K562 (cell line): ENCODE results near the gene USP2. TPM values are rescaled to one million over a fixed set of nuclear protein-coding genes. Genes with fewer than 3 reads are reported as not detected.

Experiments
- ATAC-seq: fragments of 200-7000 bp; cut with Tn5 transposase; 3 replicates; pipeline ENCODE4 v1.9.1; 2020; ENCODE audit warnings: moderate library complexity
- BruUV-seq: library from RNA; stranded (reverse); fragments of 400-500 nt; replicated peaks from 2 replicates; lab custom pipeline; 2021; lab: Mats Ljungman, UMichigan
- CTCF ChIA-PET: fragments of 300-600 bp; formaldehyde crosslinking; extraction: SDS; loops from one replicate; lab custom pipeline; 2021; ENCODE audit warnings: low intra/inter-chr PET ratio; lab: Yijun Ruan, JAX
- POLR2A ChIA-PET: fragments of 300-600, 350-650 bp; sonication (Branson Sonifier 250); formaldehyde crosslinking; extraction: SDS; loops from one replicate; lab custom pipeline; 2021; ENCODE audit warnings: antibody characterized with exemption, inconsistent platforms; lab: Yijun Ruan, JAX
- DNase-seq, 4 experiments: peaks; one replicate each; pipeline versions ENCODE4 v3.0.0 to v3.0.0-alpha.2; 2011 to 2018; ENCODE audit warnings: low spot score in 3 of 4, mixed read lengths in 3 of 4; ENCODE audit errors: extremely low read depth in 1 of 4
- FAIRE-seq: peaks from 2 replicates; lab custom pipeline; 2011; peaks lifted over from hg19 to GRCh38; lab: Jason Lieb, UNC
- H2AFZ ChIP-seq: 2 replicates; pipeline ENCODE4 v1.6.0; 2011; ENCODE audit warnings: low read depth, low read length, control low read depth, inconsistent platforms
- H3K27ac ChIP-seq: fragments of 200-600 bp; 3 replicates; pipeline ENCODE4 v1.8.0; 2011; ENCODE audit warnings: low read depth, mild to moderate bottlenecking, control low read depth, inconsistent platforms, low read length, moderate library complexity, mixed read lengths; ENCODE audit errors: extremely low read depth
- H3K27me3 ChIP-seq, 2 experiments: fragments of 300-600 bp in 1 of 2; 2 replicates in 1 of 2; 3 replicates in 1 of 2; pipeline versions ENCODE4 v1.6.0 to v1.8.0; 2011; ENCODE audit warnings: inconsistent platforms in 2 of 2, low read length in 2 of 2, mild to moderate bottlenecking in 1 of 2, mixed read lengths in 1 of 2, moderate library complexity in 1 of 2; ENCODE audit not compliant: control insufficient read depth in 2 of 2, insufficient read depth in 2 of 2
- H3K36me3 ChIP-seq: fragments of 300-600 bp; 3 replicates; pipeline ENCODE4 v1.8.0; 2011; ENCODE audit warnings: mild to moderate bottlenecking, low read length, inconsistent platforms; ENCODE audit not compliant: control insufficient read depth, insufficient read depth
- H3K4me1 ChIP-seq, 2 experiments: fragments of 200-600 bp in 1 of 2; replicated peaks in 1 of 2; 2 replicates in 1 of 2; 3 replicates in 1 of 2; pipeline versions ENCODE4 v1.5.1 to v1.8.0; 2011; ENCODE audit warnings: inconsistent platforms in 2 of 2, low read length in 2 of 2, mild to moderate bottlenecking in 1 of 2, mixed read lengths in 1 of 2, moderate library complexity in 1 of 2; ENCODE audit not compliant: control insufficient read depth in 2 of 2, insufficient read depth in 2 of 2
- H3K4me2 ChIP-seq: 2 replicates; pipeline ENCODE4 v1.6.1; 2011; ENCODE audit warnings: low read length, control low read depth, inconsistent platforms, mixed read lengths; ENCODE audit not compliant: insufficient read depth
- H3K4me3 ChIP-seq: fragments of 200-600 bp; sonication (generic), shearing (Covaris generic); 2 replicates; pipeline ENCODE4 v1.5.1; 2016; ENCODE audit warnings: control low read depth, inconsistent platforms
- H3K79me2 ChIP-seq: fragments of 200-600 bp; 3 replicates; pipeline ENCODE4 v1.8.0; 2011; ENCODE audit warnings: low read length, inconsistent platforms; ENCODE audit not compliant: control insufficient read depth, insufficient read depth
- H3K9ac ChIP-seq, 2 experiments: 2 replicates each; pipeline versions ENCODE4 v1.6.0 to v1.6.1; 2011; ENCODE audit warnings: low read depth in 2 of 2, low read length in 2 of 2, control low read depth in 1 of 2, inconsistent platforms in 1 of 2, mild to moderate bottlenecking in 1 of 2, mixed read lengths in 1 of 2; ENCODE audit not compliant: insufficient read depth in 1 of 2
- H3K9me1 ChIP-seq: one replicate; pipeline ENCODE4 v1.6.0; 2011; ENCODE audit warnings: inconsistent platforms, mild to moderate bottlenecking, low read length, moderate library complexity; ENCODE audit not compliant: control insufficient read depth, insufficient read depth
- H3K9me3 ChIP-seq: replicated peaks from 2 replicates; pipeline ENCODE4 v1.5.1; 2011; ENCODE audit warnings: low read depth, low read length, inconsistent platforms; ENCODE audit not compliant: control insufficient read depth, insufficient read depth
- H4K20me1 ChIP-seq: replicated peaks from 2 replicates; pipeline ENCODE4 v1.6.1; 2011; ENCODE audit warnings: low read length, inconsistent platforms, mixed read lengths; ENCODE audit not compliant: control insufficient read depth, insufficient read depth
- BHLHE40 ChIP-seq: IDR thresholded peaks from 2 replicates; pipeline ENCODE4 v1.6.1; 2011; ENCODE audit warnings: low read length, improper control_type of control experiment
- RAD21 ChIP-seq, 2 experiments: fragments of 250-450 bp in 1 of 2; fragments of 450-650 bp in 1 of 2; sonication (Bioruptor Pico) in 1 of 2; formaldehyde crosslinking in 1 of 2; IDR thresholded peaks in 1 of 2; conservative IDR thresholded peaks in 1 of 2; 2 replicates each; pipeline versions ENCODE4 v1.4.0 to v1.8.0; 2020 to 2022; ENCODE audit warnings: mild to moderate bottlenecking in 2 of 2, moderate library complexity in 1 of 2
- SMARCE1 ChIP-seq: fragments of 450-650 bp; IDR thresholded peaks from 2 replicates; pipeline ENCODE4 v1.7.1; 2016; ENCODE audit warnings: mild to moderate bottlenecking
- WGBS: fragments of 100-300 bp; shearing (Covaris generic); methylation state at CpG from one replicate; pipeline ENCODE4 v1.1.6; 2016; ENCODE audit warnings: low coverage, mixed read lengths; ENCODE audit not compliant: insufficient coverage; ENCODE audit errors: missing lambda C conversion rate; 5-methylcytosine and 5-hydroxymethylcytosine counted together
- in situ Hi-C: fragments of 300-500 bp; cut with MboI; formaldehyde crosslinking; loops from 4 replicates; pipeline ENCODE4 v1.15.0; 2018; ENCODE audit warnings: inconsistent platforms, mixed read lengths
- intact Hi-C: fragments of 100-400 bp; cut with micrococcal nuclease; formaldehyde crosslinking; loops from 2 replicates; pipeline ENCODE4 v1.14.2; 2022
- polyA plus RNA-seq, 8 experiments: library from polyadenylated mRNA; depleted of rRNA in 4 of 8; stranded (reverse) in 5 of 8; unstranded in 3 of 8; fragments of >200 nt; fragmentation: Nextera tagmentation in 2 of 8; fragmentation: Illumina TruSeq in 1 of 8; extraction: Ambion mirVana in 2 of 8; extraction: Trizol in 1 of 8; gene quantifications; 2 replicates each; pipeline versions ENCODE4 v1.2.1 to v1.2.3, GENCODE V29; 2011 to 2014; ENCODE audit warnings: inconsistent platforms in 1 of 8, missing spikeins in 1 of 8
- total RNA-seq, 7 experiments: library from RNA; depleted of rRNA in 6 of 7; stranded (reverse); fragments of >200 nt in 6 of 7; fragmentation: Illumina TruSeq in 2 of 7; extraction: Trizol in 2 of 7; gene quantifications; 2 replicates each; pipeline versions ENCODE4 v1.2.1 to v1.2.3, GENCODE V29; 2011 to 2021; ENCODE audit warnings: low replicate concordance in 1 of 7
- TF ChIP-seq, protein P1 (sequence below): fragments of 250-450 bp; sonication (Bioruptor Pico); IDR thresholded peaks from 2 replicates; pipeline ENCODE4 v1.5.0; 2021; ENCODE audit warnings: mild to moderate bottlenecking, moderate library complexity
- TF ChIP-seq, protein P2 (sequence below): fragments of 250-450 bp; sonication (Bioruptor Pico); IDR thresholded peaks from 2 replicates; pipeline ENCODE4 v1.6.1; 2021; ENCODE audit warnings: mild to moderate bottlenecking
- TF ChIP-seq, protein P3 (sequence below): IDR thresholded peaks from 2 replicates; pipeline ENCODE4 v1.6.1; 2012; ENCODE audit warnings: low read depth, low read length, improper control_type of control experiment, borderline replicate concordance
- TF ChIP-seq, protein P4 (sequence below): fragments of 450-650 bp; IDR thresholded peaks from 2 replicates; pipeline ENCODE4 v1.6.1; 2016; ENCODE audit warnings: antibody characterized with exemption
- TF ChIP-seq, protein P5 (sequence below): fragments of 250-450 bp; sonication (Bioruptor Pico); IDR thresholded peaks from 2 replicates; pipeline ENCODE4 v1.8.0; 2021; ENCODE audit warnings: mild to moderate bottlenecking, moderate library complexity

Gene USP2
- total and polyA plus RNA-seq, 9 of the 15 experiments (the other 6 are each of a cell fraction or from before 2014, with no cell fraction given) = 2.8 to 16.9 (median 3.9) TPM

DNA sequence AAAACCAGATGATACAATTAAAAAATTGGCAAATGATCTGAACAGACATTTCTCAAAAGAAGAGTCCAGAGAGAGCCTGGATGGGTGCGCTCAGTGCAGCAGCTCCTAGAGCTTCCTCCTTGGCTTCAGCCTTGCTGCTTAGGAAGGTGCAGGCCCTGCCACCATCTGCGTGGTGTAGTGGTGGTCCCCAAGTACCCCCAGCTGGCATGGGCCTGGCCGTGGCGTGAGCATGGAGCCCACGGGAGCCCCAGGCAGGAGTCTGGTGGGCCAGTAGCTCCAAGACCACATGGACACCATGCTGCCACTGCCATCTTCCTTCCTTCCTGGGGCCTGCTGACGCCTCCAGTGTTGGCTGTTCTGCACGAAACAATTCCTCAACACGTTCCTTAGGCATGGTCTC lies 21.0 kb upstream of the USP2 start:
- H3K27me3 ChIP-seq = no peaks in the 10 kb centered on the region
- no peak for FAIRE-seq
- intact Hi-C loops = no loop called here
- no peak overlapping the region for H3K4me2 ChIP-seq
- no peaks in the 10 kb centered on the region for H3K79me2 ChIP-seq
- no peaks in the 10 kb centered on the region for H3K36me3 ChIP-seq
- H3K9ac ChIP-seq = no peak overlapping the region
- no peaks in the 10 kb centered on the region for H3K9me1 ChIP-seq
- TF ChIP-seq, protein P1, sequence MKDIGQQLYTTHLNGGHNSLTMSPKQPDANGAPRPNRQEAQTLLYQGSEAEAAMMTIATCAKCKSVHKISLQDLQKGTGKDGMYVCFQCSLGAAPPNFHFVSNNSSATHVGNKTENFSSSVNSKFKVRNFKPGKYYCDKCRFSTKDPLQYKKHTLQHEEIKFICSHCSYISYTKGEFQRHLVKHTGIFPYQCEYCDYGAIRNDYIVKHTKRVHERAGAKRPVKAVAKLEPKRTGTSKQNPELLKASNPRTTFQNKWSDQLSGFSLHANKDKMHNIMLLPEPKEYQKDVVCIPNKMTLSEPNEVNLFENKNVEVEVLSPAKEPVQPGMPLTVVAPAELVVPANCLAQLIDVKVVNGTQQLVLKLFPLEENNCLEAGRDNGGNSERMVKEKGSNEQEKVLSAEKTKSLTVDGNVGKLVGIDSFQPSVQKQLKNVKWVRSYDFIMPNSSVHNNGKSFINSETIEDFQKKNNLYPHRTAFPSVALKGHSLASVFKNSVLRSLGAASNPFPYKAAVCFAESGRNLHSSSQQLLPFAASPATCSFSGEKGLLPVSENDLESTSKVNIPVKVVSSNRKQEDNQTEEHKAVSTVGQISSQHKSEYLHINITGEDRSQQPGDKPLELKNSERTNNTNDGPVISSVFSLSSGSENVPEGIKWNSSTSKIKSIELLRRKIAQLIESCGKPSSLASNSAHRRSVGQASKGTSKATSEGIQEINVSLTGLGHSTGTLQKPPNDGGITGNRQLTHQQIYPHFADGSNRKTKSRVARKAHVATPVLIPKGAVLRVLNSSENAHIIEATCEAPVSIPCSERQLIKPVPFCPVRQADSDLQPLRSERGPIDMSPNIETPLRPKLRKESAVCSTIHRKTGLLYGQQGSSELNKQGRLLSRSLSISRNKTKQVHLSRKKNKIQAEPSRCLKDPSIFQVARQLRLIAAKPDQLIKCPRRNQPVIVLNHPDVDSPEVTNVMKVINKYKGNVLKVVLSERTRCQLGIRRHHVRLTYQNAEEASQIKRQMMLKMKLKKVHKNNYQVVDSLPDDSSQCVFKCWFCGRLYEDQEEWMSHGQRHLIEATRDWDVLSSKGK (CRISPR knock-in tag) = no peak
- TF ChIP-seq, protein P2, sequence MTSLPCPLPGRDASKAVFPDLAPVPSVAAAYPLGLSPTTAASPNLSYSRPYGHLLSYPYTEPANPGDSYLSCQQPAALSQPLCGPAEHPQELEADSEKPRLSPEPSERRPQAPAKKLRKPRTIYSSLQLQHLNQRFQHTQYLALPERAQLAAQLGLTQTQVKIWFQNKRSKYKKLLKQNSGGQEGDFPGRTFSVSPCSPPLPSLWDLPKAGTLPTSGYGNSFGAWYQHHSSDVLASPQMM = no peak
- TF ChIP-seq, protein P3, sequence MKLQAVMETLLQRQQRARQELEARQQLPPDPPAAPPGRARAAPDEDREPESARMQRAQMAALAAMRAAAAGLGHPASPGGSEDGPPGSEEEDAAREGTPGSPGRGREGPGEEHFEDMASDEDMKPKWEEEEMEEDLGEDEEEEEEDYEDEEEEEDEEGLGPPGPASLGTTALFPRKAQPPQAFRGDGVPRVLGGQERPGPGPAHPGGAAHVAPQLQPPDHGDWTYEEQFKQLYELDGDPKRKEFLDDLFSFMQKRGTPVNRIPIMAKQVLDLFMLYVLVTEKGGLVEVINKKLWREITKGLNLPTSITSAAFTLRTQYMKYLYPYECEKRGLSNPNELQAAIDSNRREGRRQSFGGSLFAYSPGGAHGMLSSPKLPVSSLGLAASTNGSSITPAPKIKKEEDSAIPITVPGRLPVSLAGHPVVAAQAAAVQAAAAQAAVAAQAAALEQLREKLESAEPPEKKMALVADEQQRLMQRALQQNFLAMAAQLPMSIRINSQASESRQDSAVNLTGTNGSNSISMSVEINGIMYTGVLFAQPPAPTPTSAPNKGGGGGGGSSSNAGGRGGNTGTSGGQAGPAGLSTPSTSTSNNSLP = no peak
- TF ChIP-seq, protein P4, sequence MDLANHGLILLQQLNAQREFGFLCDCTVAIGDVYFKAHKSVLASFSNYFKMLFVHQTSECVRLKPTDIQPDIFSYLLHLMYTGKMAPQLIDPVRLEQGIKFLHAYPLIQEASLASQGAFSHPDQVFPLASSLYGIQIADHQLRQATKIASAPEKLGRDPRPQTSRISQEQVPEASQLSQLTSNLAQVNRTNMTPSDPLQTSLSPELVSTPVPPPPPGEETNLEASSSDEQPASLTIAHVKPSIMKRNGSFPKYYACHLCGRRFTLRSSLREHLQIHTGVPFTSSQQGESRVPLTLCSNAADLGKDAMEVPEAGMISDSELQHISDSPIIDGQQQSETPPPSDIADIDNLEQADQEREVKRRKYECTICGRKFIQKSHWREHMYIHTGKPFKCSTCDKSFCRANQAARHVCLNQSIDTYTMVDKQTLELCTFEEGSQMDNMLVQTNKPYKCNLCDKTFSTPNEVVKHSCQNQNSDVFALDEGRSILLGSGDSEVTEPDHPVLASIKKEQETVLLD = no peak
- TF ChIP-seq, protein P5, sequence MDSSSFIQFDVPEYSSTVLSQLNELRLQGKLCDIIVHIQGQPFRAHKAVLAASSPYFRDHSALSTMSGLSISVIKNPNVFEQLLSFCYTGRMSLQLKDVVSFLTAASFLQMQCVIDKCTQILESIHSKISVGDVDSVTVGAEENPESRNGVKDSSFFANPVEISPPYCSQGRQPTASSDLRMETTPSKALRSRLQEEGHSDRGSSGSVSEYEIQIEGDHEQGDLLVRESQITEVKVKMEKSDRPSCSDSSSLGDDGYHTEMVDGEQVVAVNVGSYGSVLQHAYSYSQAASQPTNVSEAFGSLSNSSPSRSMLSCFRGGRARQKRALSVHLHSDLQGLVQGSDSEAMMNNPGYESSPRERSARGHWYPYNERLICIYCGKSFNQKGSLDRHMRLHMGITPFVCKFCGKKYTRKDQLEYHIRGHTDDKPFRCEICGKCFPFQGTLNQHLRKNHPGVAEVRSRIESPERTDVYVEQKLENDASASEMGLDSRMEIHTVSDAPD (CRISPR knock-in tag) = no peak
- TF ChIP-seq RAD21 (CRISPR knock-in tag; conservative IDR thresholded peaks at IDR 0.05 in 1 of 2, IDR thresholded peaks at IDR 0.05 in 1 of 2) (no peak), BHLHE40 (no peak), SMARCE1 (no peak)
- no peak for DNase-seq
- no peak overlapping the region for H3K27ac ChIP-seq
- no peaks in the 10 kb centered on the region for H4K20me1 ChIP-seq
- no peak overlapping the region for H2AFZ ChIP-seq
- ChIA-PET POLR2A (interaction anchor here (0.6 kb wide), 1 partner anchor 68 kb away, joined by 4 read pairs; no protein-coding TSS in a partner anchor), CTCF (no interaction called here)
- in situ Hi-C loops = no loop called here
- peaks cover 0 to 4% of the 10 kb centered on the region in 2 experiments; a peak in 1 of 5 replicates for H3K4me1 ChIP-seq
- peaks cover 6% of the 10 kb centered on the region for H3K9me3 ChIP-seq
- no peak overlapping the region for H3K4me3 ChIP-seq
- WGBS = 18% methylated on average over 8 of the region's 8 CpGs
- ATAC-seq = no peak
- no TSS peak for BruUV-seq
